NT2/D1 (cell line): ENCODE data around the gene POLR2H.

Experiments used
- SUZ12 ChIP-seq: IDR thresholded peaks from 2 replicates; pipeline ENCODE4 v1.6.1; 2011; ENCODE audit not compliant: insufficient read length, insufficient read depth; ENCODE audit errors: extremely low read depth
- ZNF274 ChIP-seq: IDR thresholded peaks from 2 replicates; pipeline ENCODE4 v1.6.1; 2011; ENCODE audit warnings: mild to moderate bottlenecking, low read depth, low read length

DNA sequence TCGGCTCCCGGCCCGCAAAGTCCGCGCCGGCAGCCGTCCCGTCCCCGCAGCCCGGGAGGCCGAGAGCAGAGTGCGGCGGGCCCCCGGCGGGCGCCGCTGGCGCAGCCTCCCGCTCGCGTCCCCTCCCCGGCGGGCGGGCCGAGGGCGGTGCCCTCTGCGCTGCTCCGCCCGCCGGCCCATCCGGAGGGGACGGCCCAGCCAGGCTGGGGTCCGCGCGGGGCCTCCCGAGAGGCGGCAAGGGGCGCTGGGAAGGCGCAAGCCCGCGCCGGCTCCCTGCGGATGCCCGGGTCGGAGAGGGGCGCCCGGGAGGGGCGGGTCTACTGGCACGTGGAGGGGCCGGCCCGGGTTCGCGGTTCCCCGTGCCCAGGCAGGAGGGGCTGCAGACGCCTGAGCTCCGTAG, at the start of gene POLR2H, which contains the start of gene CLCN2:
- no peak for TF ChIP-seq SUZ12
- no peak for TF ChIP-seq ZNF274
